HCT116 (cell line): Measurements from ENCODE around the gene FAM168B. TPM values are rescaled to one million over a fixed set of nuclear protein-coding genes. Genes with fewer than 3 reads are reported as not detected.

ENCODE experiments used
- ATAC-seq: fragments of 200-7000 bp; cut with Tn5 transposase; 2 replicates; pipeline ENCODE4 v1.9.1; 2020; ENCODE audit warnings: mild to moderate bottlenecking, moderate library complexity
- BruUV-seq: library from RNA; stranded (reverse); fragments of 400-500 nt; replicated peaks from 2 replicates; lab custom pipeline; 2021; lab: Mats Ljungman, UMichigan
- CTCF ChIA-PET: fragments of 300-600 bp; sonication (Branson Sonifier 250); formaldehyde crosslinking; loops from one replicate; lab custom pipeline; 2021; ENCODE audit warnings: antibody characterized with exemption; lab: Charles Lee
- POLR2A ChIA-PET: fragments of 300-600, 350-600 bp; sonication (Branson Sonifier 250); formaldehyde crosslinking; loops from one replicate; lab custom pipeline; 2021; ENCODE audit warnings: antibody characterized with exemption; lab: Charles Lee
- RAD21 ChIA-PET, 2 experiments: fragments of 300-600 bp; sonication (Branson Sonifier 250); formaldehyde crosslinking; loops; one replicate each; lab custom pipeline; 2023; ENCODE audit warnings: low total read pairs in 2 of 2; ENCODE audit not compliant: uncharacterized antibody in 2 of 2, unreplicated experiment in 2 of 2, low non-redundant PET in 1 of 2; lab: Charles Lee
- DNase-seq: peaks from one replicate; pipeline ENCODE4 v3.0.0-alpha.2; 2010; ENCODE audit warnings: low read depth, low spot score
- H2AFZ ChIP-seq: fragments of 200-600 bp; shearing (Covaris generic), sonication (generic); 2 replicates; pipeline ENCODE4 v1.6.1; 2017; ENCODE audit warnings: low read depth, mixed run types, mixed read lengths, antibody characterized with exemption, low read length; ENCODE audit not compliant: poor library complexity, severe bottlenecking
- H3K27ac ChIP-seq: 2 replicates; pipeline ENCODE4 v1.5.1; 2012; ENCODE audit warnings: low read depth, low read length
- H3K27me3 ChIP-seq: fragments of 200-600 bp; sonication (generic); 2 replicates; pipeline ENCODE4 v1.6.1; 2016; ENCODE audit warnings: mixed run types, low read length, mixed read lengths; ENCODE audit not compliant: insufficient read depth
- H3K36me3 ChIP-seq, 2 experiments: fragments of 200-500 bp in 1 of 2; fragments of 200-600 bp in 1 of 2; sonication (Bioruptor generic) in 1 of 2; sonication (generic) in 1 of 2; 2 replicates each; pipeline versions ENCODE4 v1.5.1 to v1.6.1; 2014 to 2016; ENCODE audit warnings: low read length in 2 of 2, inconsistent platforms in 1 of 2, mixed read lengths in 1 of 2, mixed run types in 1 of 2; ENCODE audit not compliant: insufficient read depth in 2 of 2, control insufficient read depth in 1 of 2
- H3K4me1 ChIP-seq, 2 experiments: fragments of 200-600 bp in 1 of 2; sonication (generic) in 1 of 2; 2 replicates each; pipeline versions ENCODE4 v1.5.1 to v1.6.1; 2012 to 2017; ENCODE audit warnings: low read length in 2 of 2, inconsistent platforms in 1 of 2, mild to moderate bottlenecking in 1 of 2, mixed read lengths in 1 of 2, mixed run types in 1 of 2, moderate library complexity in 1 of 2; ENCODE audit not compliant: insufficient read depth in 2 of 2, control insufficient read depth in 1 of 2
- H3K4me2 ChIP-seq: fragments of 200-600 bp; sonication (generic); 2 replicates; pipeline ENCODE4 v1.6.1; 2017; ENCODE audit warnings: mixed run types, low read length, mixed read lengths
- H3K4me3 ChIP-seq, 2 experiments: fragments of 200-600 bp in 1 of 2; sonication (generic) in 1 of 2; replicated peaks in 1 of 2; 2 replicates each; pipeline ENCODE4 v1.5.1; 2011 to 2016; ENCODE audit warnings: low read length in 2 of 2, control low read depth in 1 of 2, low read depth in 1 of 2, mild to moderate bottlenecking in 1 of 2, mixed read lengths in 1 of 2, mixed run types in 1 of 2
- H3K79me2 ChIP-seq: fragments of 200-600 bp; sonication (generic); 2 replicates; pipeline ENCODE4 v1.6.1; 2017; ENCODE audit warnings: mild to moderate bottlenecking, mixed run types, low read length, moderate library complexity, mixed read lengths; ENCODE audit not compliant: insufficient read depth
- H3K9ac ChIP-seq: fragments of 200-600 bp; sonication (generic); 2 replicates; pipeline ENCODE4 v1.6.1; 2016; ENCODE audit warnings: low read length, mixed read lengths
- H3K9me2 ChIP-seq: fragments of 200-600 bp; sonication (generic), shearing (Covaris generic); 2 replicates; pipeline ENCODE4 v1.6.1; 2017; ENCODE audit warnings: mixed run types, mild to moderate bottlenecking, moderate library complexity; ENCODE audit not compliant: insufficient read depth
- H3K9me3 ChIP-seq, 2 experiments: fragments of 200-500 bp in 1 of 2; fragments of 200-600 bp in 1 of 2; sonication (Bioruptor generic) in 1 of 2; sonication (generic) in 1 of 2; 2 replicates each; pipeline ENCODE4 v1.6.1; 2014 to 2017; ENCODE audit warnings: low read length in 2 of 2, mixed read lengths in 2 of 2, inconsistent platforms in 1 of 2, low read depth in 1 of 2, mild to moderate bottlenecking in 1 of 2, mixed run types in 1 of 2, moderate library complexity in 1 of 2; ENCODE audit not compliant: control insufficient read depth in 1 of 2, insufficient read depth in 1 of 2
- H4K20me1 ChIP-seq: fragments of 200-600 bp; sonication (generic), shearing (Covaris generic); 2 replicates; pipeline ENCODE4 v1.6.1; 2017; ENCODE audit warnings: mixed run types, mild to moderate bottlenecking, moderate library complexity; ENCODE audit not compliant: insufficient read depth
- ATF3 ChIP-seq: IDR thresholded peaks from 2 replicates; pipeline ENCODE4 v1.6.1; 2012
- CBX3 ChIP-seq: IDR thresholded peaks from 2 replicates; pipeline ENCODE4 v1.6.1; 2012; ENCODE audit warnings: low read depth
- EZH2 ChIP-seq: fragments of 200-600 bp; sonication (generic); IDR thresholded peaks from 2 replicates; pipeline ENCODE4 v1.6.1; 2017; ENCODE audit warnings: antibody characterized with exemption, mixed run types
- FOSL1 ChIP-seq: IDR thresholded peaks from 2 replicates; pipeline ENCODE4 v1.6.1; 2012; ENCODE audit warnings: low read depth
- POLR2AphosphoS5 ChIP-seq: IDR thresholded peaks from 2 replicates; pipeline ENCODE4 v1.6.1; 2011; ENCODE audit warnings: mild to moderate bottlenecking, low read depth, low read length, moderate library complexity
- SIN3A ChIP-seq: IDR thresholded peaks from 2 replicates; pipeline ENCODE4 v1.6.1; 2012; ENCODE audit warnings: low read depth
- SP1 ChIP-seq: IDR thresholded peaks from 2 replicates; pipeline ENCODE4 v1.6.1; 2012; ENCODE audit warnings: low read depth
- SRF ChIP-seq: IDR thresholded peaks from 2 replicates; pipeline ENCODE4 v1.6.1; 2012; ENCODE audit warnings: low read depth
- ZBTB33 ChIP-seq: IDR thresholded peaks from 2 replicates; pipeline ENCODE4 v1.6.1; 2011; ENCODE audit warnings: mild to moderate bottlenecking, low read length, moderate library complexity; ENCODE audit not compliant: insufficient replicate concordance; ENCODE audit errors: extremely low read depth
- ZFX ChIP-seq: fragments of 450-650 bp; IDR thresholded peaks from 2 replicates; pipeline ENCODE4 v1.6.1; 2017
- intact Hi-C: fragments of 100-400 bp; cut with micrococcal nuclease; formaldehyde crosslinking; loops from 2 replicates; pipeline ENCODE4 v1.10.0; 2022
- total RNA-seq: library from RNA; stranded (reverse); gene quantifications from one replicate; pipeline ENCODE4 v1.2.1, GENCODE V29; 2021; ENCODE audit not compliant: unreplicated experiment

The FAM168B gene
- total RNA-seq, 1 experiment from 2014 or later: 94.5 TPM

- Histone ChIP-seq H3K27ac (no peak overlapping the region), H3K4me1 (0 out of 4 replicates have a peak, but pooled peaks cover 0 to 5% of the 10 kb centered on the region in 2 experiments), H3K9me3 (no peaks in the 10 kb centered on the region), H3K27me3 (no peaks in the 10 kb centered on the region), H3K36me3 (peaks cover 0 to 2% of the 10 kb centered on the region in 2 experiments; a peak in 1 of 4 replicates), H3K79me2 (no peaks in the 10 kb centered on the region), H4K20me1 (no peaks in the 10 kb centered on the region), H3K4me2 (no peak overlapping the region), H3K9ac (no peak overlapping the region), H3K4me3 (no peak overlapping the region), H2AFZ (no peak overlapping the region), H3K9me2 (no peaks in the 10 kb centered on the region)
- ChIA-PET CTCF (no interaction called here), RAD21 (no interaction called here), POLR2A (no interaction called here)
- no peak for DNase-seq
- TF ChIP-seq ATF3: no peak
- intact Hi-C loops: no loop called here
- no peak for ATAC-seq
- BruUV-seq: no TSS peak
Observed at GRCh38 chr2:131038258-131039100, 54.8 kb downstream of the FAM168B start.

- Histone ChIP-seq H3K27ac (no peak overlapping the region), H3K9me3 (no peaks in the 10 kb centered on the region), H3K36me3 (peaks cover 0 to 2% of the 10 kb centered on the region in 2 experiments; a peak in 1 of 4 replicates), H4K20me1 (no peaks in the 10 kb centered on the region), H3K4me1 (0 out of 4 replicates have a peak, but pooled peaks cover 0 to 4% of the 10 kb centered on the region in 2 experiments), H2AFZ (no peak overlapping the region), H3K4me2 (no peak overlapping the region), H3K4me3 (no peak overlapping the region), H3K9ac (no peak overlapping the region), H3K79me2 (no peaks in the 10 kb centered on the region), H3K9me2 (no peaks in the 10 kb centered on the region), H3K27me3 (no peaks in the 10 kb centered on the region)
- DNase-seq (no peak), ATAC-seq (no peak)
- RAD21 ChIA-PET: no interaction called here
- POLR2A ChIA-PET: no interaction called here
- intact Hi-C loops: no loop called here
- no TSS peak for BruUV-seq
- TF ChIP-seq EZH2 (no peak), SRF (no peak), ZFX (no peak), SIN3A (no peak), CBX3 (no peak), POLR2AphosphoS5 (no peak), SP1 (no peak), FOSL1 (no peak), ZBTB33 (no peak)
- CTCF ChIA-PET: no interaction called here
Observed at GRCh38 chr2:131037398-131038257, 55.6 kb downstream of the FAM168B start.
